ENCODE results near the gene GPBAR1. TPM values are rescaled to one million over a fixed set of nuclear protein-coding genes. Genes with fewer than 3 reads are reported as not detected.

Gene GPBAR1
- total and polyA plus RNA-seq, 11 donors = 0.52 to 4.7 (median 1.2) TPM

GRCh38 chr2:218236829-218237228, 24.0 kb upstream of the GPBAR1 start:
- Histone ChIP-seq H3K9me3 (no peaks in the 10 kb centered on the region), H3K27ac (no peak overlapping the region), H3K4me1 (peaks cover 0 to 22% (median 12%) of the 10 kb centered on the region in 12 donors), H3K36me3 (peaks cover 6 to 100% (median 98%) of the 10 kb centered on the region in 9 donors), H3K4me3 (no peak overlapping the region), H3K27me3 (no peaks in the 10 kb centered on the region)
- no peak for ATAC-seq
- no peak for TF ChIP-seq CTCF (IDR thresholded peaks at IDR 0.05)
- intact Hi-C loops (cut with DNase I) = no loop called here
- DNase-seq = no peak
- WGBS, 4 donors = 89 to 96% (median 93%) methylated on average over 4 of the region's 4 CpGs

- H3K36me3 ChIP-seq = peaks cover 6 to 100% (median 96%) of the 10 kb centered on the region in 9 donors
- intact Hi-C loops (cut with DNase I) = no loop called here
- 82 to 94% (median 89%) methylated on average over 1 of the region's 1 CpG for WGBS, 4 donors
Observed at GRCh38 chr2:218238887-218239286, 21.9 kb upstream of the GPBAR1 start.

GRCh38 chr2:218244204-218244603, 16.6 kb upstream of the GPBAR1 start:
- Histone ChIP-seq H3K9me3 (no peaks in the 10 kb centered on the region), H3K4me1 (peaks cover 0 to 36% (median 20%) of the 10 kb centered on the region in 12 donors), H3K36me3 (peaks cover 5 to 100% (median 91%) of the 10 kb centered on the region in 9 donors), H3K27me3 (no peaks in the 10 kb centered on the region), H3K27ac (peak overlapping the region in 6 of 12 donors; percentile 3 to 67 (median 47)), H3K4me3 (no peak overlapping the region)
- 27 to 44% (median 33%) methylated on average over 1 of the region's 1 CpG for WGBS, 4 donors
- intact Hi-C loops (cut with DNase I) = no loop called here
- TF ChIP-seq CTCF (IDR thresholded peaks at IDR 0.05) = no peak
- TF ChIP-seq POLR2A (IDR thresholded peaks at IDR 0.05) = no peak
- no peak for DNase-seq
- peak; percentile 28 to 54 (median 47) for ATAC-seq

More at GRCh38 chr2:218238887-218239286, 21.9 kb upstream of the GPBAR1 start:
- no peaks in the 10 kb centered on the region for H3K9me3 ChIP-seq
- H3K27me3 ChIP-seq = no peaks in the 10 kb centered on the region
- H3K4me1 ChIP-seq = peaks cover 0 to 30% (median 17%) of the 10 kb centered on the region in 12 donors
- TF ChIP-seq POLR2A (IDR thresholded peaks at IDR 0.05) = no peak
- no peak for TF ChIP-seq CTCF (IDR thresholded peaks at IDR 0.05)
- H3K27ac ChIP-seq = no peak overlapping the region
- ATAC-seq (no peak), DNase-seq (no peak)
- no peak overlapping the region for H3K4me3 ChIP-seq

GRCh38 chr2:218244665-218245064, 16.1 kb upstream of the GPBAR1 start:
- 77 to 85% (median 84%) methylated on average over 2 of the region's 2 CpGs for WGBS, 4 donors

More at GRCh38 chr2:218244665-218245064, 16.1 kb upstream of the GPBAR1 start:
- H3K4me1 ChIP-seq = peaks cover 0 to 36% (median 20%) of the 10 kb centered on the region in 12 donors
- peak overlapping the region in 6 of 12 donors; percentile 3 to 67 (median 47) for H3K27ac ChIP-seq
- H3K27me3 ChIP-seq = no peaks in the 10 kb centered on the region
- H3K36me3 ChIP-seq = peaks cover 6 to 100% (median 91%) of the 10 kb centered on the region in 9 donors
- ATAC-seq (peak in 3 of 4 donors; percentile 27 to 31 (median 30)), DNase-seq (no peak)
- H3K4me3 ChIP-seq = no peak overlapping the region
- no peaks in the 10 kb centered on the region for H3K9me3 ChIP-seq
- intact Hi-C loops (cut with DNase I) = no loop called here
- TF ChIP-seq CTCF (IDR thresholded peaks at IDR 0.05) = no peak
- no peak for TF ChIP-seq POLR2A (IDR thresholded peaks at IDR 0.05)

Measured in heart left ventricle (tissue), 16 donors.